Measurements from ENCODE around the gene EVPL.

The EVPL gene

GRCh38 chr17:76000755-76001521 is 26.2 kb downstream of the EVPL start, which contains the start of gene CDK3:
CDK3 (plus strand) TSS chr17:76000855; CDS start chr17:76001426, 571 bp downstream.
- Histone ChIP-seq H3K36me3 (peaks cover 44% of the 10 kb centered on the region), H3K27me3 (ENCODE audit: insufficient read depth, low read depth, severe bottlenecking) (no peaks in the 10 kb centered on the region), H3K4me3 (ENCODE audit: low read depth, low read length) (no peak within 1 kb of the TSS), H3K9me3 (ENCODE audit: severe bottlenecking) (no peaks in the 10 kb centered on the region), H3K27ac (peak within 1 kb of the TSS; percentile 53)
- DNase-seq = no peak
- TF ChIP-seq CTCF (IDR thresholded peaks at IDR 0.05; ENCODE audit: low read depth, low read length) = no peak

- peak; percentile 93 for TF ChIP-seq CTCF (IDR thresholded peaks at IDR 0.05; ENCODE audit: low read depth, low read length)
- Histone ChIP-seq H3K27ac (peak overlapping the region; percentile 53), H3K9me3 (ENCODE audit: severe bottlenecking) (no peaks in the 10 kb centered on the region), H3K4me3 (ENCODE audit: low read depth, low read length) (no peak overlapping the region), H3K27me3 (ENCODE audit: insufficient read depth, low read depth, severe bottlenecking) (no peaks in the 10 kb centered on the region), H3K36me3 (peaks cover 42% of the 10 kb centered on the region)
- DNase-seq = peak; percentile 81
Observed at GRCh38 chr17:76000016-76000754, 26.9 kb downstream of the EVPL start.

- no peak for DNase-seq
- no peak for TF ChIP-seq CTCF (IDR thresholded peaks at IDR 0.05; ENCODE audit: low read depth, low read length)
- Histone ChIP-seq H3K36me3 (peaks cover 37% of the 10 kb centered on the region), H3K27ac (no peak overlapping the region), H3K27me3 (ENCODE audit: insufficient read depth, low read depth, severe bottlenecking) (no peaks in the 10 kb centered on the region), H3K9me3 (ENCODE audit: severe bottlenecking) (no peaks in the 10 kb centered on the region), H3K4me3 (ENCODE audit: low read depth, low read length) (no peak overlapping the region)
Observed at GRCh38 chr17:75998327-75998795, 28.7 kb downstream of the EVPL start.

- peaks cover 34% of the 10 kb centered on the region for H3K36me3 ChIP-seq
- no peak for TF ChIP-seq CTCF (IDR thresholded peaks at IDR 0.05; ENCODE audit: low read depth, low read length)
- H3K27me3 ChIP-seq (ENCODE audit: insufficient read depth, low read depth, severe bottlenecking) = no peaks in the 10 kb centered on the region
- DNase-seq = no peak
- peak overlapping the region; percentile 14; the same call in 1 of the 2 replicates for H3K27ac ChIP-seq
- no peaks in the 10 kb centered on the region for H3K9me3 ChIP-seq (ENCODE audit: severe bottlenecking)
- H3K4me3 ChIP-seq (ENCODE audit: low read depth, low read length) = no peak overlapping the region
Observed at GRCh38 chr17:75996665-75997590, 30.2 kb downstream of the EVPL start.

- H3K27me3 ChIP-seq (ENCODE audit: insufficient read depth, low read depth, severe bottlenecking) = no peaks in the 10 kb centered on the region
- DNase-seq = no peak
- H3K36me3 ChIP-seq = peaks cover 36% of the 10 kb centered on the region
- no peak overlapping the region for H3K27ac ChIP-seq
- no peak overlapping the region for H3K4me3 ChIP-seq (ENCODE audit: low read depth, low read length)
- TF ChIP-seq CTCF (IDR thresholded peaks at IDR 0.05; ENCODE audit: low read depth, low read length) = no peak
- no peaks in the 10 kb centered on the region for H3K9me3 ChIP-seq (ENCODE audit: severe bottlenecking)
Observed at GRCh38 chr17:75995385-75995925, 31.7 kb downstream of the EVPL start.

Measured in WERI-Rb-1 (cell line).